GM13976 (cell line): Measurements from ENCODE around the gene GALNT7.

Experiments
- DNase-seq: peaks from one replicate; pipeline ENCODE4 v3.0.0; 2012; ENCODE audit warnings: low spot score
- in situ Hi-C: fragments of 300-500 bp; cut with MboI; formaldehyde crosslinking; loops from one replicate; pipeline ENCODE4 v1.12.0; 2022; ENCODE audit warnings: low sequenced_read_pairs, mixed read lengths, inconsistent platforms; ENCODE audit not compliant: unreplicated experiment
- TF ChIP-seq, protein P1 (sequence below): IDR thresholded peaks from 2 replicates; pipeline ENCODE4 v1.5.1; 2012; ENCODE audit warnings: borderline replicate concordance, mild to moderate bottlenecking; ENCODE audit not compliant: insufficient read depth; ENCODE audit errors: extremely low read depth, missing control alignments, control extremely low read depth

The GALNT7 gene

DNA sequence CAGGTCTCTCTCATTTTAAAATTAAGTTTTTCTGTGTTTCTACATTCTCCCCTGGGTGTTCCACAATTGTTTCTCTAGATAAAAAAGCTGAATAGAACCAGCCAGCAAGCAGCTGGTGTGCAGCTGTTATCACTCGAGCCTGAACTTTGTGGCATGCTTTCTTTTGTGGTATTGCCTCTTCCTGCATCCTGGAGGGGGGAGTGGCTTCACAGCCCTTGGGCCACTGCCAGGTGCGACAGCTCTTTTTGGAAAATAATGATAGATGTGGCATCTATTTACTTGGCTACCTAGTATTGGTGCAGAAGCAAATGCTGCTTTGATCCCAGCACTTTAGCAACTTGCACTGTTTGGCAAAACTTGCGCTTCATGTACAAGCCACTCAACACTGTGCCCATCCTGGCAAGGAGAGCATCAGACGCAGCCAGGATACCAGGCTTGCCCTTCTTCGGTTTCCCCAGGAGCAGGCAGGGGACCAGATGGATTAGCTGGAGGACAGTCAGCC, 96.1 kb downstream of the GALNT7 start:
- no peak for DNase-seq
- TF ChIP-seq, protein P1, sequence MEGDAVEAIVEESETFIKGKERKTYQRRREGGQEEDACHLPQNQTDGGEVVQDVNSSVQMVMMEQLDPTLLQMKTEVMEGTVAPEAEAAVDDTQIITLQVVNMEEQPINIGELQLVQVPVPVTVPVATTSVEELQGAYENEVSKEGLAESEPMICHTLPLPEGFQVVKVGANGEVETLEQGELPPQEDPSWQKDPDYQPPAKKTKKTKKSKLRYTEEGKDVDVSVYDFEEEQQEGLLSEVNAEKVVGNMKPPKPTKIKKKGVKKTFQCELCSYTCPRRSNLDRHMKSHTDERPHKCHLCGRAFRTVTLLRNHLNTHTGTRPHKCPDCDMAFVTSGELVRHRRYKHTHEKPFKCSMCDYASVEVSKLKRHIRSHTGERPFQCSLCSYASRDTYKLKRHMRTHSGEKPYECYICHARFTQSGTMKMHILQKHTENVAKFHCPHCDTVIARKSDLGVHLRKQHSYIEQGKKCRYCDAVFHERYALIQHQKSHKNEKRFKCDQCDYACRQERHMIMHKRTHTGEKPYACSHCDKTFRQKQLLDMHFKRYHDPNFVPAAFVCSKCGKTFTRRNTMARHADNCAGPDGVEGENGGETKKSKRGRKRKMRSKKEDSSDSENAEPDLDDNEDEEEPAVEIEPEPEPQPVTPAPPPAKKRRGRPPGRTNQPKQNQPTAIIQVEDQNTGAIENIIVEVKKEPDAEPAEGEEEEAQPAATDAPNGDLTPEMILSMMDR: no peak
- in situ Hi-C loops: no loop called here

DNA sequence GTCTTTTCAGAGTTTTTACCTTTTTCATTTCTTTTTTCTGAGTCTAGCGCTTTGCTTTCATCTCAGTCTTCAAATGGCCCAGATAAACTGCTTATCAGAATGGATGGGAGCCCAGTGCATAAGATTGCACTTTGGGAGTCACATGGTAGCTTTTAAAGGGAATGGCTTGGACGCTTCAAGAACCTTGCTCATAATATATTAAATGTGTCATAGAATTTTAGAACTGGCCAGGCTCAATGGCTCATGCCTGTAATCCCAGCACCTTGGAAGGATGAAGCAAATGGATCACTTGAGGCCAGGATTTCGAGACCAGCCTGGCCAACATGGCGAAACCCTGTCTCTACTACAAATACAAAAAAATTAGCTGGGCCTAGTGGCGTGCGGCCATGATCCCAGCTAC, 97.1 kb downstream of the GALNT7 start:
- in situ Hi-C loops: no loop called here
- DNase-seq: no peak
- TF ChIP-seq, protein P1: no peak

DNA sequence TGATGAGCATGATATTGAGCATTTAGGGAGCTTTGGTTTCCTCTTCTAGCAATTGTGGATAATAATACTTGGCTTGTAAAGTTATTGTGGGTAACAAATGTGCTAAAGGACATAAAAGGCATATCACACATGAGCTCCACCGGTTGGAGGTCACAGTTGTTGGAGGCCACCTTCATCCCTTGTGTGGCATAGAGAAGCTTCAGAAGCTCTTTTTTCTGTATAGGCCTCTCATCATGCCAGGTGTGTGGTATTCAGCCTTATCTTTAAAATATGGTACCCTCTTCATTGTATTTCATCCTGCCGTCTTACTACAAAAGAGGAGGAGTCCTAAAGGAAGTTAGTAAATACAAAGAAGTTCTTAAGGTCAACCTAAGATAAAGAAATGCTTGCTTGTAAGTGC, 99.1 kb downstream of the GALNT7 start:
- no peak for DNase-seq
- in situ Hi-C loops: no loop called here
- TF ChIP-seq, protein P1: no peak

DNA sequence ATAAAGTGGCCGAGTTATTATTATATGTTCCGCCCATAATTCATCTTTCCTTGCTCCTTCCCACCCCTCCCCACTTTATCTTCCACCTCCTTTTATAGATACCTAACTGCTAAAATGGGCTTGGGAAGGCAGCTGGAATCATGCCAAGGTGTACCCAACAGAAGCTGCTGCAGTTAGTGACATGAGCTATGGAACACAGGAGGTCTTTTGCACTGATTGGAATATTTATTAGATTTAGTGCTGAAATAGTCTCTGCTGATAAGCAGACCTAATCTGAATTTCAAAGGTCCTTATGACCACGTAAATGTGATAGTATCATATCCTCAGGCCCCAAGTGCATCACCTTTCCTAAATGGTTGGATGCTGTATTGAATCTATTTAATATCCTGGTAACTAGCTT, 100.7 kb downstream of the GALNT7 start:
- TF ChIP-seq, protein P1: no peak
- no peak for DNase-seq
- in situ Hi-C loops: no loop called here

DNA sequence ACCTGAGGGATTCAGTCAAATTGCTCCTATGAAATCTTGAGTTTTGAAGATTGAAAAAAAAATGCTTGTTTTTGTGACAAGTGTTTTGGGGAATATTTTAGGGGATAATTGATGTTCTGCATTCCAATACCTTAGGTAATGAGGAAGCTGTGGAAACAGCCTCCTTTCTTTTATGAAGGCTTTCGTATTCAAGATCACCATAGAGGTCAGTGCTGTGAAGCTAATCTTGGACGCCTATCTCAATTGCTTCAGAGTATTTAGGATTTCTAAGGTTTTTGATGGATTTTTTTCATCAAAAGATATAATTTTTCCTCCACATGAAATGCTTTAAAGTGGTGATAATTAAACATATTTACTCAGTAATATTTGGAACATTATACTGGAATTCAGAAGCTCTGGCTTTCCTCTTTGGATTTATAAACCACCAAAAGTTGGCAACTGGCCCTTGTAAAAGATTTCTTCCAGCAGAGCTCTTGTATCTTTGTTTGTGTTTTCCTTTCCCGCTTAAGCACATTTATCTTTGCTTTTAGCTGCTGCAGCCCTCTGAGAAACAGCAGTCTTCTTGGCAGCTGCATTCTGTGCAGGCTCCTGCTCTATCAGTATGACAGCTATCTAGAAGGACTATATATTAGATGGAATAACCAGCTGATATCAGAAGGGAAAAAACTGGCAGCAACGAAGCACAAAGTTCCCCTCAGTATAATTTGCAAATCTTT, 101.9 kb downstream of the GALNT7 start:
- TF ChIP-seq, protein P1: no peak
- no peak for DNase-seq
- in situ Hi-C loops: no loop called here

DNA sequence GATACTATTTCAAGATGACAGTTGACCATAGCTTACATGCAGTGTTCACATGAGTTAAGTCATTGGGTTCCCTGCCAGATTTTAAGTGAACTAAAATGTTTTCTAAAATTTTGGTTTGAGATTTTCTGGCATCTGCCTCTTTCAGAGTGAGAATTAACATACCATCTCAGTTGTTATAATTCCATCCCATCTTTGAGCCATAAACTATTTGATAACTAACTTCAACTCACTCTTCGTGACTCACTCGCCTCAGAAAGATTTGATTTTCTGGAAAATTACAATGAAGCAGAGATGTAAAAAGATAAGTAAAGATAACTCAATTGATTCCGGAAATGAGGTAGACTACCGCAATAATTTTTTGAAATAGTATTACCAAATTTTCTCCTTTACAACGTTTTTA, 103.7 kb downstream of the GALNT7 start:
- DNase-seq: no peak
- in situ Hi-C loops: no loop called here
- TF ChIP-seq, protein P1: no peak
